Activated CD4-positive, alpha-beta T cell treated with anti-CD3 and anti-CD28 coated beads, Interleukin-10, Interleukin-2, amounts not matched to agents 100 ng/mL and 50 ng/mL, durations not matched to agents 16 hours and 8 hours (primary cell): ENCODE measurements around the gene NR1I2.

Experiments used
- DNase-seq: peaks from one replicate; pipeline ENCODE4 v3.0.0-alpha.2; 2020

Gene NR1I2

DNA sequence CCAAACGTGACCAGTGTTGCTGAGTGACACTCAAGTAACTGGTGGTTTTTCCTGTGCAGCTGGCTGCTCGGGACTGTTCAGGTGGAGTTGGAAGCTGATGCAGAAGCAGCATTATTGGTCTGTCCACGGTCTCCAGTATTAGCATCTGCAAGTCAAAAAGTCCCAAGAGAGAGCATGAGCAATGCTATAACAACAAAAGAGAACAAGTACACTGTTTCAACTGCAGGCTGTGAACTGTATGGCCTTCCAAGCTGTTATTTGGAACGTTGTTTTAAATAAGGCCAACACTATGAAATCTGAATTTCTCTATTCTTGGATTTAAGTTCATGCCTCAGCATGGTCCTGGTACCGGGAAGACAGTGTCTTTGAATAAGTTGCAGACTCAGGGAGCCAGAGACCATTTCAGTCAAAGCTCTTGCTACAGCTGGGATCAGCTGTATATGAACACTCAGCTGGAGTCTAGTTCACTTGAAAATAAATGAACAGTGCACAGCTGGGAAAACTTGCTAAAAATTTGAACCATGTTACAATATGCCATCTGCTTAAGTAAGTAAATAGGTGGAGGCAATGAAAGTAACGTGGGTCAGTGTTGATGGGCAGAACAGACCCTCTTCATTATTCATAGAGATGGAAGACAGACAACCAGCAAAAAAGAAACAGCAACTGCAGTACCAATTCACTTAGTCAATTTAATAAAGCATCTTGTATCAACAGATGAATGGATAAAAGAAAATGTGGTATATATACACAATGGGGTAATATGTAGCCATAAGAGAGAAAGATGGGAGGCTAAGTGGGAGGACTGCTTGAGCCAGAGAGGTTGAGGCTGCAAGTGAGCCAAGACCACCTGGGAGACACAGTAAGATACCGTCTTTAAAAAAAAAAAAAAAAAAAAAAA, 45.1 kb downstream of the NR1I2 start:
- DNase-seq = no peak

DNA sequence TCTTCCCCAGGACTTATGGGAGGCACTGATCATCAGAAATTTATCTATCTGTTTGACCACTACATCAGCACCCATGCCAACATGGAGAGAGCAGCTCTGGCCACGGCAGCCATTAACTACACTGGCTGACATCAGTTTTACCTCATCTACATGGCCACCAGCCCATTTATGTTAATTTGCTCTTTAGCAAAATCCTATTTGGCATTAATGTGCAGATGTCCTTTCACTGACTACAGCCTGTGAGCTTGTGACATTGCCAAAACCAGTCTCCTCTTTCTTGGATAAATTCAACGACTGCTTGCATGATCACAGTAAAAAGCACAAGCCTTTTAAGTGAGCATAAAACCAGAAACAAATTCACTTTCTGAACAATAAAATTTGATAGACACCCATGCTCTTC, 47.5 kb downstream of the NR1I2 start:
- no peak for DNase-seq

DNA sequence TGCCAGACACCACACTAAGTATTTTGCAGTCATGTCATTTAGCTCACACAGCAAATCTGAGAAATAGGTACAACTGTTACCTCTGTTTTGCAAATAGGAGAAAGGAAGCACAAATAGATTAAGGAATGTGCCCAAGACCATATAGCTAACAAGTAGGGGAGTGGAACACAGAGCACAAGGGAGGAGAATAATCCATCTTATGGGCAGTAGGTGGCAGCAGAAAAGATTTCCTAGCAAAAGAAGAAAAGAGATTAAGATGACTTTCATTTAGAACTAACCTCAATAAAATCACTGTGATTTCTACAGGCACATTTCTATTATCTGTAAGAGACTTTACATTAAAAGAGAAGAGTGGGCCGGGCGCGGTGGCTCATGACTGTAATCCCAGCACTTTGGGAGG, 49.1 kb downstream of the NR1I2 start:
- no peak for DNase-seq

DNA sequence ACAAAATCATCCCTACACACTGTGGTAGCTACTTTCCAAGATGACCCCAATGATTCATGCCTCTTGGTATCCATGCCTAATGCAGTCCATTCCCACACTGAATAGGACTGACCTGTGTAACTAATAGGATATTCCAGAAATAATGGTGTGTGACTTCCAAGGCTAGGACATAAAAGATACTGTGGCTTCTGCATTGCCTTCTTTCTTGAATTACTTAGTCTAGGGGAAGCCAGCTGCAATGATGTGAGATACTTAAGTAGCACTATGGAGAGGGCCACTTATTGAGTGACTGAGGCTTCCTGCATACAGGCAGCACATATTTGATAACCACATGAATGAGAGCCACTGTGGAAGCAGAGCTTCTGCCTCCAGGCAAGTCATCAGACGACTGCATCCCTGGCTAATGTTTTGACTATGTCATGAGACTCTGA, 50.1 kb downstream of the NR1I2 start:
- no peak for DNase-seq

DNA sequence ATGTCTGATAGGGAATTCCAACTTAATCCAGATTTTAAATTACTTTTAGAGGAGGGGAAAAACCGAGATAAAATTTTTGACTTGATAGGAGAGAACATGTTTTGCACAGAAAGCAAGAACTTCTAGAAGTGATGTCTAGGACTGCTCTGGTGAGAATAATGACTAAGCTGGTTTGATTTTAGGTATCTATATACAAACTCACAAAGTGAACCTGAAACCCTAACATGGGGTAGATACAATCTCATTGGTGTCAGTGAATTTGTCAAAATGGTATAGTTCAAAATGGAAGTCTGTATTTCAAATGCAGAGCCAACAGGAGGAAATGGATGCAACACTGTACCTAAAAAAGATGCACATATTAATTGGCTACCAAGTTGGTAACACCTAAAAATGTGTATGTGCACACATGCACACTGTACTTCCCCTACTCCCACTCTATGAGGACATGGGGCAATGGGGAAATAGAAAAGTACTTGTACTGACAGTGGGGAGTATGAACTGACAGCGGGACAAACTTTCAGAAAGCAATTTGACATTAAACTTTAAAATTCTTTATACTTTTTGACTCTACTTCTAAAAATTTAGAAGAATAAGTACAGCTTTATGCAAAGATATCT, 53.0 kb downstream of the NR1I2 start:
- DNase-seq = peak; percentile 9

DNA sequence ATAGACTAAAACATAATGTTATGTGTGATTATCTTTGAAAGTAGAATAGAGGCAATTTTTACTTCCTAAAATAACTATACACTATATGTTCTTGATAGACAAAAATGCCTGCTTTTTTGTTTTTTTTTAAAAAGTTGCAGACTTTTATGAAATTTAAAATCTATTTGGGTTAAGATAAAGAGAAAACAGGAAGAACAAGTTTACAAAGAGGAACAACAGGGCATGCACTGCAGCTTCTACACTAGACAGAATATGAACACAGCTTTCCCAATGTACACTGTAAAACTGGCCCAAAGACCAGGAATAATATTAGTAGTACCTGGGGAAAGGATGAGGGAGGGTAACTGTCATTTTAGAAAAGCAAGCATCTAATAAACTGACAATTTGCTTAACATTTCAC, 53.7 kb downstream of the NR1I2 start:
- DNase-seq = no peak

DNA sequence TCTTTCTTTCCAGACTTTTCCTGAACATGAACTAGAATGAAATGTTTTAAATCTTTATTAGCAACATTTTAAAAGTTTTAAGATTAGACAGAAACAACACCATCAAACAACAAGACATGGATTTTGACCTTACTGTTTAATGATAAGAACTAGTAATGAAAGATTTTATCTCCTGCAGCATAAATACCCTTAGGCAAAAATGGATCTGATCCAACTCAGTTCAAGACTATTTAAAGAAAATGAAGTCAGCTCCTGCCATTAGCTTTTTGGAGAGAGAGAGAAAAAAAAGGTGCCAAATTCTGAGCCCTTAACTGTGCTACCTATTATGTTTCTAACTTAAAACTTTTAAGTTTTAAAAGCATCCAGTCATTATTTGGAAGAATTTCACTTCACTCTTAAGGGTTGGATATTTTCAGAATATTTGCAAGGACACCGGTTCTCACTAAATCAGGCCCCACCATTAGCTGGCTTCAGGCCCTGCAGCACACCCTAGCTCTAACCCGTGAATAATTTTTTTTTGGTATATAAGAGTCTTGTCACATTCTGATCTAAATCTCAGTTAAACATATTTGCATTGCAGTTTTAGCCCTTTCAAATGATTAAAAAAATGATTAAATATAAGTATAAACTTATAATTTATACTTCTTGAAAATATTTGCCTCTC, 60.0 kb downstream of the NR1I2 start:
- no peak for DNase-seq

DNA sequence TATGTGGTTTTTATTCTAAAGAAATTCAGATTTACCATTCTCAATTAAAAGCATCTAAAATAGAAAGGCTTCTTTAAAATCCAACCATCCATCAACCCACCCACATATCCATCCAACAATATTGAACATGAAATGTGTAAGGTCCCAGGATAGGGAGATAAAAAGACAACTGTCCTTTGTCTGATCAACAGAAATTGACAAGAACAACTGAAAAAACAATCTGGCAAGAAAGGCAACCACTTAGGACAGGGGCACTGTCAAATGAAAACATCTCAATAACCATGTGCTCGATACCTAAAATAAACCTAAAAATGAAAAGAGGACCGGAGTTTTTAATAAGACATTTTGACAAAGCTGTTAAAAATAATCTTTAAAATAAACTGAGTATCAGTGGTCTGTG, 67.2 kb downstream of the NR1I2 start:
- DNase-seq = no peak

DNA sequence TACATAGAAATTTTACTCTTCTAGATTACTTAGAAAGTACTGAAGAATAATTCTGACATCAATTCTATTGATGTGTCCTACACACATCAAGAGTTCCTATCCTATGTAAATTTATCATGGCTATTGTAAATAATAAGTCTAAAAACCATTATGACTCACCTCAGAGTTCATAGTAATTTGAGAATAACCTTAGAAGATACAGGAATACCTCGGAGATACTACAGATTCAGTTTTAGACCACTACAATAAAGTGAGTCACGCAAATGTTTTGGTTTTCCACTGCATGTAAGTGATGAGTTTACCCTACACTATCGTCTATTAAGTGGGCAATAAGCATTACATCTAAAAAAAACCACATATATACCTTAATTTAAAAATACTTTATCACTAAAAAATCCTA, 74.8 kb downstream of the NR1I2 start:
- DNase-seq = no peak

DNA sequence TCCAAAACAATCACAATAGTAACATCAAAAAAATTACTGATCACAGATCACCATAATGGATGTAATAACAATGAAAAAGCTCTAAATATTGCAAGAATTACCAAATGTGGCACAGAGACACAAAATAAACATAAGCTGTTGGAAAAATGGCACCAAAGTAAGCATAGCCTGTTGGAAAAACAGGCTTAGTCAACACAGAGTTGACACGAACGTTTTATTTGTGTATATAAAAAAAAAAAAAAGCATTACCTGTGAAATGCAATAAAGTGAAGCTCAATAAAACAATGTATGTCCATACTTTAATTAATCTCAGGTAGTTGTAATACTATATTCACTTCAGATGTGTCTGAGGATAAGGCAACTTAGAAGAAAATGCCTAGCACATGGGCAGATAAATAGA, 77.1 kb downstream of the NR1I2 start:
- no peak for DNase-seq

DNA sequence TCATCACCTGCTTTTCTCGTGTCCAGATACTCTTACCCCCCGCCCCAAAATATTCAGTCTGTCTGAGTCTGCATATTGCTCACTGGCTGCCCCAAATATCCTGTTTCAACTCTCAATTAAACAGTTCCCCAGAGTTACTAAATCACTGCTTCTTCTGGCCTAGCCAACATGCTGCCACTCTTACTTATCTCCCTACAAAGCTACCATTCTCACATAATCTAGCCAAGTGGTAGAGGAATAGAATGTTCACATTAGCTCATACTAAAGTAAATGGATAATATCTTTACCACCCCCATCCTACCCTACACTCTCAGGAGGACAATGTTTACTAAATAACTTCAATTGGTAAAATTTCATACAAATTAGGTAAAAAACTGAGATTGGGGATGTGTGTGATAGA, 77.8 kb downstream of the NR1I2 start:
- no peak for DNase-seq

DNA sequence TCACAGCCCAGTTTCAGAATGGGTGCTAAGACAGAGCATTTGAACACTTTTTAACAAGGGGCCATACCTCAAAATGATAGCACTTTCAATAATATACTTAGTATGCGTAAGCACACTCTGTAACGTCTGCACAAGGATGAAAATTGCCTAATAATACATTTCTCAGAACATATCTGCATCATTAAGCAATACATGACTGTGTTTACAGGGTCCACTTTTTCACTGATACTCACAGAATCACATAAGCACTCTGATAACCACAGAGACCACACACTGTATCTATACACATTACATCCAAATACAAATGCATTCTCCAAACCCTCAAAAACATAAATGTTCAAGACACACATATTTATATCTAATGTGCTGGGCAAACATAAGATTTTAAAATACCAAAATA, 79.8 kb downstream of the NR1I2 start:
- DNase-seq = no peak

DNA sequence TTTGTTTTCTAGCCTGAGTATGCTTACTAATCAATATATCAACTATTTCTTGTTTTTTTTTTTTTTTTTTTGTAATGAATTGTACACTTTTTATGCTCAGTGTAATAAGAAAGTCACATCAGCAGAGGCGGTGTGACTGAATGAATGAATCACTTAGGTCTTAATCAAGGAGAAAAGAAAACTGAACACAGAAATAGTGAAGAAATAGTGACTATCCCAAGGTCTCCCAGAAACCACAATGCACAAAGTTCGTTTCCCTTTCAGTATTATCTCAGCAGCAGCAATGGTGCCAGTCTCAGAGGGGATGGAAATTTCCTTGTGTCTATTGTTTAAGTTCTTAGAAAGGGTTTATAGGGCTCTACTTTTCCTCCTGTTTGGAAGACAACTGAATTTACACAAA, 80.7 kb downstream of the NR1I2 start:
- no peak for DNase-seq

DNA sequence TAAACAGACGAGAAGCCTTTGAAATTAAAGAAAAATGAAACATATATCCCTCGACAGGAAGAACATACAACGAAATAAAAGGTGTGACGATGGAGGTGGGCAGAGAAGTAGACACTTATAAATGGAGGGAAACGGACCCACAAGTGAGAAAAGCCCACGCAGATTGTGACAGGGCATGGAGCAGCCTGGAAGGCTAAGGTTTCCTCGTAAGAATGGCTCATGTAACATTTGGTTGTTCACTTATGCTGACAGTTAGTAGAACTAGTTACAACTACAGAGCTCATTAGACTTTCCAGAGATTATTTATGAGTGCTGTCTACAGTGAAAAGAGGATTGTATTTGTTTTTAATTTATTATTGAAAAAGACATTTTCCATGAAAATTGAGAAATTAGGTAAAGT, 82.6 kb downstream of the NR1I2 start:
- no peak for DNase-seq
